NAMALWA (cell line): ENCODE results near the gene TMPRSS3.

Experiments used
- DNase-seq: peaks from one replicate; pipeline ENCODE4 v3.0.0-alpha.2; 2015; ENCODE audit warnings: low spot score

Gene TMPRSS3

DNA sequence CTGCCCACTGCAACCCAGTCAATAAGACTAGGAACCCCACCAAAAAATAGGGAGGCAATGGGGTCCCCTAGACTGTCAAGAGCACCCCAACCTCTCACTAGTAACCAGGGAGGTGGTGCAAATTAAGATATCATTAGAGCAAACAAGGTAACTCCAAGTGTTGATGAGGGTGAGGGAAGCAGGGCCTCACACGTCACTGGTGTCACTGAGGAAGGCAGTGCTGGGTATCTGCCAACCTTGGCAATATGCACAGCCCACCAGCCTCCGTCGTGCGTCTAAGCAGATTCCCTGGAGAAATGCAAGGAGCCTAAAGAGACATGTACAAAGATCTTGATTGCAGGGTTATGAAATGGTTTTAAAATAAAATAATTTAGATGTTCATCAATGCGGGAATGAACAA lies 11.6 kb upstream of the TMPRSS3 start:
- DNase-seq: no peak

DNA sequence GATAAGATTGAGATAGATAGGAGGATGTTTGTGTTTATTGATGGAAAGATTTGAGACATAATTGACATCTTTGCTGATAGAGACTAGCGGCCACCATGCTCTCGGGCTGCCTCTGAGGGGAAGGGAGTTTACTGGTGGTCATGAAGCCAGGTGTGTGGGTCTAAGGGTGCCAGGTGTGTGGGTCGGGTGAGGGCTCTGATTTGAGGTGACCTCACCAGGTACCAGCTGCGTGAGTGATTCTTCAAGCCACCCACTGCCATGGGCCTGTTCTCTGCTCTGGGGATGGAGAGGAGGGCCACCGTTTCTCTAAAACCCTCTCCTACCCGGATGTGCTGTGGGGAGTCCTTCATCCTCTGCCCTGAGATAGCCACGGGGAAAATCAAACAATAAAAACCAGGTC lies 11.0 kb upstream of the TMPRSS3 start:
- no peak for DNase-seq

DNA sequence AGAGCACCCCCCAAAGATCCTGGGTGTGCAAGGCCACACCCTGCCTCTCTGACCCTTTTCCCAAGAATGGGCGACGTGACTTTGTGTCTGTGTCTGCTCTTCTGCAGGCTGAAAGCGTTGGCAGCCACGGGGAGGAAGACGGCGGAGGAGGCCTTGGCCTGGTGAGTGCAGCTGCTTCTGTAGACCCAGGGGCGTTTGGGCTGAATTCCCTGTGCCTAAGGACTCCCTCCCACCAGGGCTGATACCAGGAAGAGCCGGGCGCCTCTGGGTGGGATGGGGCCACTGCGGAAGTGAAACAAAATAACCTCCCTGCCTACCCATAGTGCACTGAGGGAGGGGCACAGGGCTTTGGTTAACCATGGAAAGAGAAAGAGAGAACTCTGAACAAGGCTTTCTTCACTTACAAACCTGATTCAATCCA lies 10.4 kb upstream of the TMPRSS3 start:
- DNase-seq: no peak

DNA sequence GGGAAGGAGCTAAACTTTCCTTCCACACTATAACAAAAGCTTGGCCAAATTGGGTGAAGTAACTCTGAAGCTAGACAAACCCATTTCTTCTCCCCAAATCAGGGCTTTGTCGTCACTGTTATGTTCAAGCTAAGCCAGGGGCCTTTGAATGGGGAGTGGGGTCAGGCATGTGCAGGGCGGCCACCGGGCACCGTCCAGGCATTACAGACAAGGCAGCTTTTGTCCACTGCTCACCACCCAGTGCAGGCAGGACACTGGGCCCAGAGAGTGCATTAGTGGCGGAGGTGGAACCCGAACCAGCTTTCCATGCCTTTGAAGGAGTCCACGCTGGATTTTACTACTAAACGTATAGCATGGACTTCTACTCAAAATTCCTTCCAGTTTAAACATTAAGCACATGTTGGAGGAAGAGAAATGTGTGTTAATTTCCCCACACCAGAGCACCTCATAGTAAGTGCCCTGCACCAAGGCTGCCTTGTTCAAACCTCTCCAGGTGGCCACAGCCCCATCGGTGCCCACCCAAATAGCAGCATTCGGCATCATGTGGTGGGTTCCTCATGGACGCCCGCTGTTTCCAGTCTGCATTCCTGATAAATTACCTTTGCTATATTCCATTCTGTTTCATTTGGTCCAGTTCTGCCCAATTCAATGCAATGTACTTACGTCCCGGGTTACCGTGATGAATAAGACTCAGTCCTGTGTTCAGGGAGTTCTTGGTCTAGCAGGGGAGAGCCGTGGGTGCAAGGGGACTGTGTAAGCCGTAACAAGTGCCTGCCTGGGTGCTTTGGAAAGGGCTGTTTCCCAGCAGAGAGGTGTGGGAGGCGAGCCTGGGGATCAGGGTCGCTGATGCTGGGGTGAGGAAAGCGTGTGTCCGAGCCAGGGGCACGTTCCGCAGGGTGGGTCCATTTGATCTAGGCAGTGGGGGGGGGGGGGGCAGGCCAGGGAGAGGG lies 9.5 kb upstream of the TMPRSS3 start:
- DNase-seq: no peak

DNA sequence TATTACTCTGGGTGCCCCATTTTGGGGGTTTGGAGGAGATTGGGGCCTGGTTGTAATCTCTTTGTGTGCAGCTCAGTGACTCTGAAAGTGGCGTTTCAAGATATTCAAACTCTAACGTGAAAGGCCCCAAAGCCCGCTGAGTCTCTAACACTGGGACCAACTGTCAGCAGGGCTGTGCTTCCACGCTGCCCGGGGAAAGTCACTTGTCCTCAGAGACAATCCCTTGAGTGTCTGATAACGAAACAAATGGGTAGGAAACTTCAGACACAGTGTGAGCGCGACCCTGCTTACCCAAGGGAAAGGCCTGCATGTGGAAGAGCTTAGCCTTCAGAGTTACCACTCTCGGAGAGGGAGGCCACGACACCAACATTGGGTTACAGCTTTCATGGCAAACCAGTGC lies 8.7 kb upstream of the TMPRSS3 start:
- DNase-seq: no peak

DNA sequence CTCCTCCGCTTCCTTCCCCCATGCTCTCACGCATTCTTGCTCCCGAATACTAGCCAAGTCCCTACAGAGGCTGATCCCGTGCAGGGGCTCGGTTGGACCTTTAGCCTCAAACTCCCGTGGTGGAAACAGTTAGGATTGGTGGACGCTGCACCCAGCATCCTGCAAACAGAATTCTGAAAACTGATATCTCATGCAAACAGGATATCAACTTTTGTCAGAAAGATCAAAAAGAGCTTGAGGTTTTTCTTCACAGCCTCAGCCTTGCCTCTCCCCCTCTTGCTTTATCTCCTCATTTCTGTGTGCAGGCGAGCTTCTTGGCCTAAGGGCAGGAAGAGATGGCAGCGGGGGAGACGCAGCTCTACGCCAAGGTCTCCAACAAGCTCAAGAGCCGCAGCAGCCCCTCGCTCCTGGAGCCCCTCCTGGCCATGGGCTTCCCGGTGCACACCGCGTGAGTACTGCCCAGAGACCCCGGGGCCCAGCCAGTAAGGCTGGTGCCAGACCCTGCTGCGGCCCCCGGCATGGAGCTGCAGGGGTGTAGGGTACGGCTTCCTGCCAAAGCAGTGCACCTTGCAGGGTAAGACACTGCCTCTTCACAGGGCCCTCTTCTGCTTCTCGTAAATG lies 7.9 kb upstream of the TMPRSS3 start, which contains the start of gene UBASH3A:
UBASH3A (plus strand) TSS at position 292 of the 621 bp plus-strand sequence; CDS start at position 336, 44 bp downstream.
- no peak for DNase-seq

DNA sequence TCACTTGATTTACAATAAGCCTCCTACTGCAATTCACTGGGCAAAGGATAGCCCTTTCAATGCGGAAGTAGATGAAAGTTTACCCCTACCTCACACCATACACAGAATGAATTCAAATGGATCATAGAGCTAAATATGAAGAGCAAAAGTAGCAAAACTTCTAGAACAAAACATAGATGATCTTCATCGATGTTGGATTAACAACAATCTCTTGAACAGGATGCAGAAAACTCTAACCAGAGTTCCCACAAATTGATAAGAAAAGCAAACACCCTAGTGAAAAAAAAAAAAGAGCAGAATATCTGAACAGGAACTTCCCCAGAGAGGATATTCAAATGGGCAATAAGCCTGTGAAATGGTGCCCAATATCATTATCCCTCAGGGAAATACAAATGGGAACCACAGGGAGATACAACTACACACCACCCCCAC lies 6.0 kb upstream of the TMPRSS3 start:
- DNase-seq: no peak

DNA sequence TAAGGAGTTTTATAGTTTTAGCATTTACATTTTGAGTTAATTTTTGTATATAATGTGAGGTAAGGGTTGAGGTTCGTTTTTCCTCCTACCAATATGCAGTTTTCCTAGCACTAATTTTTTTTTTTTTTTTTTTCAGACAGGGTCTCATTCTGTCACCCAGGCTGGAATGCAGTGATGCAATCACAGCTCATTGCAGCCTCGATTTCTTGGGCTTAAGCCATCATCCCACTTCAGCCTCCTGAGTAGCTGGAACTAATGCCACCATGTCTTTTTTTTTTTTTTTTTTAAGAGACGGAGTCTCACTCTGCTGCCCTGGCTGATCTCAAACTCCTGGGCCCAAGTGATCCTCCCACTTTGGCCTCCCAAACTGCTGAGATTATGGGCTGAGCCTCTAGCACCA lies 5.3 kb upstream of the TMPRSS3 start:
- no peak for DNase-seq

GRCh38 chr21:42400525-42400924 lies 4.7 kb upstream of the TMPRSS3 start:
- peak; percentile 60 for DNase-seq

DNA sequence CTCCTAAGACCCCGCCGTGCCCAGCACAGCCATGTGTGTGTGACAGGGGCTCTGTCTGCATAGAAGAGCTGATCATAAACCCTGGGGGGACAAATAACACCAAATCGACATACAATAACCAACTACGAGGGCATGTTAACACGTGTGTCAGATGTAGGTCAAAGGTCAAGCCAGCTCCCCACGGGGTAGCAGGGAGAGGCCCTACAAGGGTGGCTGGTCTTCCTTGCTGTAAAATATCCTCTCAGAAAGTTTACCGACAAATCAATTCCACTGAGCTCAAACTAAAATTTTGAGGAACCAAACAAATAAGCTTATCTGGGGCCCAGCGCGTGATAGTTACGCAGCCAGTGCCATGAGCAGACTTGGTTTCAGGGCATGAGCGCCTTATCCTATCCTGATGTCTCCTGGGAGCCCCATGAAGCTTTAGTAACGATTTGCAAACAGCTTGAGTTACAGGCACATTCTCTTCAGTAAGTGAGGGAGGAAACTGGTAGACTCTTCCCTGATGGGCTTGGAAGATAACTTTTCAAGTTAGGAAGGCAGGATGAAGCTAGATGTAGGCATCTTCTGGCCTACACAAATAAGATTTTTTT lies 2.7 kb upstream of the TMPRSS3 start:
- DNase-seq: peak; percentile 30

DNA sequence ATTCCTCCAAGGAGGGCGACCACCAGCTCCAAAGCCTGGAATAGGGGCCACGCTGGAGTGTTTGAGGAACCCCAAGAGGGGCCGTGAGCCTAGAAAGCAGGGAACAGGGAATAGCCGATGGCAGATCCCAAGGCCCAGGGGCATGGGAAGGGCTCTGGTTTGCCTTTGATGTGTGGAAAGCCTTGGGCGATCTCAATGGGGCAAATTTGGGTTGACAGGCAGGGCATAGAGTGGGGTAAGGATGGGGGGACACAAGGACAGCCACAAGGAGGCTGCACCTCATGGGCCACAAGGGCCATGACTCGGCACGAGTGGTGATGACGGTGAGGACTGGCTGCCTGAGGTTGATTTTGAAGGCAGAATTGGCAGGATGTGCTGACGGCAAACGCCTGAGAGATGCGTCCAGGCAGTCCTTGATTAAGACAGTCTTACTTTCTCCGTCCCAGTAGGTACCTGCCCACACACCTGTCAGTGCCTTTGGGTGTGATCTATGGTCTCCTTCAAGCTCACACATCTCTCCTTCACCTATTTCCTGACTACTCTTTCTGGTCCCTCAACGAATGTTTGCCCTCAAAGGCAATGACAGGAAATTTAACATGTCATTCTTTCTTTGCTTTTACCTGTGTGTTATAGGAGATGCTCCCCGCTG lies 2.0 kb upstream of the TMPRSS3 start:
- DNase-seq: no peak

DNA sequence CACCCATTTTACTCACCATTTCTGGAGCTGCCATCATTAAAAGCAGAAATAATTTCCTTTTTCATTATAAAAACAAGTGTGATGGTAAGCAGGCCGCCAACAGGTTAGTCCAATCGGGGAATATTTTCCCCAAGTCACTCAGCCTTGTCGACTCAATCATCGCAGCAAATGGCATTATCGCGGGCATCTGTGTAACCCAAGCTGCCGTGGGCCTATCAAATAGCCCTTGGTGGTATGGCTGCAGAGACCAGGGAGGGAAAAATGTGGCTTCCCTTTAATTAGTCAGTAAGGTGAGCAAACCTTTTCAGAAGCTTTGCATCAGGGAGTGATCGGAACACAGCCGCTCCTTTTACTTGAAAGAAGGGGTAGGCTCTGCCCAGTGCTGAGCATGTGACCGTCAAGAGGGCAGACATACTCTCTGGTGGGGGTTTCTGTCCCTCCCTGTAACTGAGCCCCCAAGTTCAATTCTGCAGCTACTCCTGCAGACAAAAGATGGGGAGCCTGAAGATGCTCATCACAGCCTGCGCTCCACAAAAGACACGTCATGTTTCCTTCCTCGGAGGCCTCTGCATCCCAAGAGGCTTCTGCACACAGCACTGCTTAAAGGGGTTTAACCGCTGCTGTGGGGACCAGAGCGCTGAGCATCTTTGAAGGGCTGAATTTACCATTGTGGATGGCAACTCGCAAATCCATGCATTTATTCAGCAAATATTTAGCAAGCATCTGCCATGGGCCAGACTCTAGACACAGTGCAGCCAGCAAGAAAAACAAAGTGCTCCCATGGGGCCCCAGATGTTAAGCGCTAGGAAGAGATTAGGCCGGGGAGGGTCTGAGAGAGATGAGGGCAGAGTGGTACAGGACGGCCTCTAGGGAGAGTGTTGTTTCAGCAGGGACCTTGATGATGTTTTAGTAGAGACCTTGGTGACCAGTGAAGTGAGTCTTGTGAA lies 1.2 kb upstream of the TMPRSS3 start:
- peak; percentile 81 for DNase-seq

DNA sequence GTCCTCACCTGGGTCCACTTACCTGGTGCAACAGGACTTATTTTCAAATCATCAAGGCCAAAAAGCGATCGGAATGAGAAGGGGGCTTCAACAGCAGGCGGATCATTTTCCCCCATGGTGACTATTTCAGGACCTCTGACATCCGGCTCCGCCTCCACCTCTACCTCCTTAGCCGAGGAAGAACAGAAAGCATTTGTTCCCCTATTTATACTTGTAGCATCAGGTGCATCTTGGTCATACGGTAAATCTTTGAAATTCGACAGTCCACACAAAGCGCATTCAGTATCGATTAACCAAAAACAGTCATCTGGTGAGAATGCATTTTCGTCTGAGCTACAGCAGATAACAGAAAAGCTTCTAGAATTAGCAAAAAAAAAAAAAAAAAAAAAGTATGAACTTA lies 550 bp downstream of the TMPRSS3 start:
- no peak for DNase-seq

DNA sequence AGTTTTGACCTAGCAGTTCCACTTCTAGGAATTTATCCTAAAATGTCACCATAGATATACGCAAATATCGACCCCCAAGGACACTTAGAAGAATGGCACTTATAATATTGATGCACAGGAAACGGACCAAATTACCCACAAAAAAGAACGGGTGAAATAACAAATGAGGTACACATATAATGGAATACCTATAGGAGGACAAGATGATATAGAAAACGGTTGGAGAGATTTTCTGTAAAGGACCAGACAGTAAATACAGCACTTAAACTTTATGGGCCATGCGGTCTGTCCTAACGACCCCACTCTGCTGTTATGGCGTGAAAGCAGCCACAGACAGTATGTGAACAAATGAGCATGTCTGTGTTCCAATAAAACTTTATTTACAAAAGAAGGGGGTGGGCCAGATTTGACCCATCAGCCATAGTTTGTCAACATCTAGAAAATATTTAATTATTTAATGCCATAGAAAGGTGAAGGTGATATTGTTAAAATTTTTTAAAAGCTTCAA lies 2.4 kb downstream of the TMPRSS3 start:
- DNase-seq: peak; percentile 44

DNA sequence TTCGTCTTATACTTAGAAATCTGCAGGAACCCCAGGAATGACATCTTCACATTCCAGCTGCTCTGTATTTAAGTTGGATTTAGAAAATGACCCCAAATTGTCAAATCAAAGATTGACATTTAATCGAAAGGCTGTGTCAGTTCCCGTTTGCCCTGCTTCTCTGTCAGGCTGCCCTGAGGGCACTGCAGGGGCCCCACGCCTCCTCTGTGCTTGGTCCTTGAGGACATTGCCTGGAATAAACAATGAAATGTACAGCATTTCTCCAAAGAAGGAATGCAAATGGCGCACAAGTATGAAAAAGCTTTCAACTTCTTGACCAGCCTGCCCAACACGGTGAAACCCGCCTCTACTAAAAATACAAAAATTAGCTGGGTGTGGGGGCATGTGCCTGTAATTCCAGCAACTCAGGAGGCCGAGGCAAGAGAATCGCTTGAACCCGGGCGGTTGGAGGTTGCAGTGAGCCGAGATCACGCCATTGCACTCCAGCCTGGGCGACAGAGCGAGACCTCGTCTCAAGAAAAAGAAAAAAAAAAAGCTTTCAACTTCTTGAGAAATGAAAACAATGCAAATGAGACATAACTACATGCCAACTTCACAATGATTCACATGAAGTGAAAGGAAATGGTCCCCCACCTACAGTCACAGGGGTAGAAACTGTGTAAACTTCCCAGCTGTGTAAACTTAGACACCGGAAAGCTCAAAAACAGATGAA lies 3.0 kb downstream of the TMPRSS3 start:
- DNase-seq: peak; percentile 79

GRCh38 chr21:42391297-42391696 lies 4.6 kb downstream of the TMPRSS3 start:
- no peak for DNase-seq

DNA sequence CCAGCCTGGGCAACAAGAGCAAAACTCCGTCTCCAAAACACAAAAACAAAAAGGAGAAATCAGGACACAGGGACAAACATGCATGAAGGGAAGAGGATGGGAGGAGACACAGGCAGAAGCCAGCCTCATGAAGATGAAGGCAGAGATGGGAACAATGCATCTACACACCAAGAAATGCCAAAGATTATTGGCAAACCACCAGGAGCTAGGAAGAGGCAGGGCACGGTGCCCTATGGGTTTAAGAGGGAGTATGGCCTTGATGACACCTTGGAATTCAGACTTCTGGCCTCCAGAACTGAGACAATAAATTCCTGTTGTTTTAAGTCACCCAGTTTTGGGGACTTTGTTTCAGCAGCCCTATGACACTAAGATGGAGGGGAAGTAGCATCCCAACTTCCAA lies 5.2 kb downstream of the TMPRSS3 start:
- no peak for DNase-seq

DNA sequence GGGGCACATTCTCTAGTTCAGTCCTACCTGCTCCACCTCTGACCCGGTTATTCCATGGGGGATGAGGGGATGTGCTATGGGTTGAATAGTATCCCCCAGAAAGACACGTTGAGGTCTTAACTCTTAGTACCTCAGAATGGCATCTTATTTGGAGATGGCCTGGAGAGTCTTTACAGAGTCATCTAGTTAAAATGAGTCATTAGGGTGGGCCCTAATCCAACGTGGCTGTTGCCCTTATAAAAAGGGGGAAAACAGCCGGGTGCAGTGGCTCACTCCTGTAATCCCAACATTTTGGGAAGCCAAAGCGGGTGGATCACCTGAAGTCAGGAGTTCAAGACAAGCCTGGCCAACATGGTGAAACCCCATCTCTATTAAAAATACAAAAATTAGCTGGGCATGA lies 5.7 kb downstream of the TMPRSS3 start:
- no peak for DNase-seq

DNA sequence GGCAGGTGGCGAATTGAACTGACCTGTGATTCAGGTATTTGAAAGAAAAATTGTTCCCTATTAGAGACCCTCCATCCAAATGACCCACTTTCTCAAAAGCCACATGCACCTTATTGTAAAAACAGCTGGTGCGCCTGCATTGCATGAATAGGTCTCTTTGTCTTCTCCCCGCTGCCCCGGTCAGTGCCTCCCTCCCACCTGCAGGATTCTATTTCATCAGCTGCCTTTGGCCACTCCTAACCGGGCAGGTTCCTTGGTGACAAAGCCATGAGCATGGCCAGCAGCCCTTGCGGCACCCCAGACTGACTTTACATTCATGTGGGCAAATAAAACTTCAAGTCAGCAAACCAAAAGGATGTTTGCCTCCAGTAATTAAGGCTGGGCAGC lies 6.4 kb downstream of the TMPRSS3 start:
- DNase-seq: no peak

- no peak for DNase-seq
Observed at GRCh38 chr21:42388740-42389448, 7.0 kb downstream of the TMPRSS3 start.
